Mesendoderm (in vitro differentiated cells): ENCODE data around the gene TMOD1.

Source experiments
- DNase-seq: peaks from one replicate; pipeline ENCODE4 v3.0.0; 2013
- H2AK5ac ChIP-seq: 2 replicates; pipeline ENCODE4 v1.6.1; 2013; ENCODE audit warnings: low read length, inconsistent platforms
- H2BK120ac ChIP-seq: 2 replicates; pipeline ENCODE4 v1.6.1; 2013; ENCODE audit warnings: low read depth, mild to moderate bottlenecking, low read length, moderate library complexity, mixed read lengths
- H2BK15ac ChIP-seq: replicated peaks from 2 replicates; pipeline ENCODE4 v1.6.1; 2013; ENCODE audit warnings: low read depth, mild to moderate bottlenecking, moderate library complexity
- H2BK5ac ChIP-seq: 2 replicates; pipeline ENCODE4 v1.6.1; 2013; ENCODE audit warnings: low read length, inconsistent platforms
- H3K18ac ChIP-seq: 2 replicates; pipeline ENCODE4 v1.6.1; 2013; ENCODE audit warnings: mild to moderate bottlenecking, low read length, mixed read lengths
- H3K23ac ChIP-seq: one replicate; pipeline ENCODE4 v1.6.1; 2013; ENCODE audit warnings: low read length
- H3K27ac ChIP-seq: 2 replicates; pipeline ENCODE4 v1.5.1; 2013; ENCODE audit warnings: low read depth, mild to moderate bottlenecking, inconsistent platforms, low read length, moderate library complexity
- H3K27me3 ChIP-seq: 2 replicates; pipeline ENCODE4 v1.6.1; 2013; ENCODE audit warnings: low read length, control low read depth, mild to moderate bottlenecking, inconsistent platforms; ENCODE audit not compliant: insufficient read depth, poor library complexity
- H3K36me3 ChIP-seq: 2 replicates; pipeline ENCODE4 v1.6.1; 2013; ENCODE audit warnings: low read length, inconsistent platforms; ENCODE audit not compliant: control insufficient read depth, insufficient read depth
- H3K4ac ChIP-seq: one replicate; pipeline ENCODE4 v1.6.1; 2013; ENCODE audit warnings: low read depth, mild to moderate bottlenecking, low read length, moderate library complexity
- H3K4me1 ChIP-seq: 2 replicates; pipeline ENCODE4 v1.6.1; 2013; ENCODE audit warnings: low read depth, low read length, inconsistent platforms; ENCODE audit not compliant: control insufficient read depth
- H3K4me2 ChIP-seq: 2 replicates; pipeline ENCODE4 v1.6.1; 2013; ENCODE audit warnings: low read length
- H3K4me3 ChIP-seq: 2 replicates; pipeline ENCODE4 v1.5.1; 2013; ENCODE audit warnings: mild to moderate bottlenecking, low read length
- H3K56ac ChIP-seq: one replicate; pipeline ENCODE4 v1.6.1; 2013; ENCODE audit warnings: low read length
- H3K79me1 ChIP-seq: 2 replicates; pipeline ENCODE4 v1.6.1; 2013; ENCODE audit warnings: low read length, inconsistent platforms
- H3K79me2 ChIP-seq: 2 replicates; pipeline ENCODE4 v1.6.1; 2013; ENCODE audit warnings: mild to moderate bottlenecking, low read length; ENCODE audit not compliant: control insufficient read depth, insufficient read depth
- H3K9ac ChIP-seq: 2 replicates; pipeline ENCODE4 v1.6.1; 2013; ENCODE audit warnings: low read length, inconsistent platforms
- H4K5ac ChIP-seq: one replicate; pipeline ENCODE4 v1.6.1; 2013; ENCODE audit warnings: low read length
- H4K8ac ChIP-seq: one replicate; pipeline ENCODE4 v1.6.1; 2013; ENCODE audit warnings: low read depth, mild to moderate bottlenecking, control low read depth, low read length, moderate library complexity
- WGBS: extraction: QIAGEN DNeasy Blood & Tissue Kit; methylation state at CpG from one replicate; pipeline ENCODE4 v1.1.7; 2013; ENCODE audit warnings: low lambda C conversion rate, missing lambda C conversion rate; ENCODE audit not compliant: insufficient coverage; ENCODE audit errors: extremely low coverage; 5-methylcytosine and 5-hydroxymethylcytosine counted together

TMOD1 gene

DNA sequence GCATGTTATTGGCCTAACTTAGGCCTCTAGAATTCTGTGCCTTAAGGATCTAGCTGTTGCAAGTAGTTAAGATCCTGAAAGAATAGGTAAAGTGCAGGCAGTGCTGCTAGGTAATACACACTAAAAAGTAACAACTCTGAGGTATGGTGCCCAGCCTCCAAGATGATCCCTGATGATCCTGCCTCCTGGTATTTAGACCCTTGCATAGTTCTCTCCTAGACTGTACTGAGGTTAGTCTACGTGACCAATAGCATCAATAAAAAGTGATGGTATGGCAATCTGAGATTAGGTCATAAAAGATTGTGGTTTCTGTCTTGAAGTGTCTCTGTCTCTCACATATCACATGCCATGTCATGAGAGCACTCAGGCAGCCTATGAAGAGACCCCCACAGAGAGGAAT lies 122.5 kb downstream of the TMOD1 start:
- Histone ChIP-seq H4K5ac (no peak overlapping the region), H3K79me1 (peaks cover 6% of the 10 kb centered on the region), H3K79me2 (peaks cover 6% of the 10 kb centered on the region), H4K8ac (no peak overlapping the region), H3K27me3 (no peaks in the 10 kb centered on the region), H3K9ac (no peak overlapping the region), H3K23ac (no peak overlapping the region), H3K4ac (no peak overlapping the region), H2BK120ac (no peak overlapping the region), H3K4me1 (no peaks in the 10 kb centered on the region), H2AK5ac (no peak overlapping the region), H2BK5ac (no peak overlapping the region), H2BK15ac (no peak overlapping the region), H3K36me3 (no peaks in the 10 kb centered on the region), H3K56ac (no peak overlapping the region), H3K18ac (no peak overlapping the region), H3K27ac (no peak overlapping the region), H3K4me3 (no peak overlapping the region), H3K4me2 (no peak overlapping the region)
- WGBS = no CpG with 5 or more reads among the region's 1 CpG
- DNase-seq = no peak

DNA sequence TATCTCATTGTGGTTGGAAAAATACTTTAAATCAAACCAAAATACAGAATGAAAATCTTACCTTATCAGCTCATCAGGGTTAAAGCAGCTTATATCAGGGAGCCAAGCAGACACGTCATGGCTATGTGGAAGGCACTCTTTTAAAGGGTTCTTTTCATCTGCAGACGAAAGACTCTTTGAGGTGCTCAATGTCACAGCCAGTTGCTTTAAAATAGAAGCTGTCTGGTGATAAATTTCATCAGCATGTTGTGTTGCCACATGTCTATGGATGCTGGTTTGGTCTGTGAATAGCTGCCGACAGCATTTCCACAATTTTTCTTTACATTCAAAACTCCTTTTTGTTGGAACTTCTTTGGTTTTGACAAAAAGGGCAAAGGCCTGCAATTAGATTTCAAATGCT lies 124.2 kb downstream of the TMOD1 start:
- no peak overlapping the region for H3K4me3 ChIP-seq
- H3K27ac ChIP-seq = no peak overlapping the region
- no CpG with 5 or more reads among the region's 3 CpGs for WGBS
- no peak overlapping the region for H3K56ac ChIP-seq
- H3K18ac ChIP-seq = no peak overlapping the region
- no peak for DNase-seq
- no peak overlapping the region for H4K5ac ChIP-seq
- no peaks in the 10 kb centered on the region for H3K36me3 ChIP-seq
- H3K79me1 ChIP-seq = peaks cover 11% of the 10 kb centered on the region
- H3K23ac ChIP-seq = no peak overlapping the region
- H2BK5ac ChIP-seq = no peak overlapping the region
- no peak overlapping the region for H2AK5ac ChIP-seq
- no peak overlapping the region for H3K4ac ChIP-seq
- H3K27me3 ChIP-seq = no peaks in the 10 kb centered on the region
- H3K4me1 ChIP-seq = no peaks in the 10 kb centered on the region
- H3K79me2 ChIP-seq = peaks cover 14% of the 10 kb centered on the region
- no peak overlapping the region for H2BK15ac ChIP-seq
- H3K4me2 ChIP-seq = no peak overlapping the region
- no peak overlapping the region for H3K9ac ChIP-seq
- no peak overlapping the region for H4K8ac ChIP-seq
- H2BK120ac ChIP-seq = no peak overlapping the region

DNA sequence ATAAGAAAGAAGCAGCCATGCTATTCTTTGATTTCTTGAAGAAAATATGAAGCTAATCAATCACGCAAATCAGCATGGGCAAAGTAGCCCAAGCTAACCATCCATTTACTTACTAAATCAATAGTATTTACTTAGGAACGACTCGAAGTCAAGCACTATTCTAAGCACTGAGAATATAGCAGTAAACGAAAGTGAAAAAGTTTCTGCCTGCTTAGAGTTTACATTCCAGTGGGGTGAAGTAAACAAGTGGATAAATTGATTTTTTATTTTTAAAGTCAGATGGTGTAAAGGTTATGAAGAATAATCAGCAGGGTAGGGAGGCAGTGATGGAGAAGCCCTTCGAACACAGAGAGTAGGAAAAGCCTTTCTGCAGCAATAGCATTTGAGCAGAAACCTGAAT lies 126.2 kb downstream of the TMOD1 start:
- Histone ChIP-seq H3K36me3 (no peaks in the 10 kb centered on the region), H4K5ac (no peak overlapping the region), H3K79me2 (peaks cover 26% of the 10 kb centered on the region)

DNA sequence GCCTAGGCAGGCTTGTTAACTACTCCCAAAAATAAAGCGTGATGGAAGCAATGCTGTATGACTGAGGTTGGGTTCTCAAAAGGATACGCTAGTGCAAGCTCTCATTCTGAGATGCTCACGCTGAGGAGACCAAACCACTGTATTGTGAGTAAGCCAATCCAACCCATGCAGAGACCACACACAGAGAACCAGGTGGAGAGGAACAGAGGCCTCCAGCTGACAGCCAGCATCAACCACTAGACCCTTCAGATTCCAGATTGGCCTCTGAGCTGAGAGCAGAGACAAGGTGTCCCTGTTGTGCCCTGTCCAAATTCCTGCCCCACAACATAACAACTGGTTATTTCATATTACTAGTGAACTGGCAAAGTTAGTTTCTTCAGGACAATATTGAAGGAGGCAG lies 127.2 kb downstream of the TMOD1 start:
- Histone ChIP-seq H3K9ac (no peak overlapping the region), H3K27me3 (no peaks in the 10 kb centered on the region), H3K23ac (no peak overlapping the region), H2AK5ac (no peak overlapping the region), H4K8ac (no peak overlapping the region), H3K4me3 (no peak overlapping the region), H2BK120ac (no peak overlapping the region), H3K4me2 (no peak overlapping the region), H3K4ac (no peak overlapping the region), H3K56ac (no peak overlapping the region), H3K4me1 (no peaks in the 10 kb centered on the region), H3K27ac (no peak overlapping the region), H3K18ac (no peak overlapping the region), H2BK15ac (no peak overlapping the region), H3K36me3 (no peaks in the 10 kb centered on the region), H2BK5ac (no peak overlapping the region), H3K79me2 (peaks cover 26% of the 10 kb centered on the region), H4K5ac (no peak overlapping the region), H3K79me1 (peaks cover 14% of the 10 kb centered on the region)
- DNase-seq = peak; percentile 23
- WGBS = no CpG with 5 or more reads among the region's 3 CpGs

More for the DNA sequence above, 126.2 kb downstream of the TMOD1 start:
- H3K4me3 ChIP-seq = no peak overlapping the region
- H2AK5ac ChIP-seq = no peak overlapping the region
- no peak overlapping the region for H3K9ac ChIP-seq
- no peak overlapping the region for H3K4me2 ChIP-seq
- WGBS = no CpG with 5 or more reads among the region's 5 CpGs
- H3K27me3 ChIP-seq = no peaks in the 10 kb centered on the region
- no peak overlapping the region for H4K8ac ChIP-seq
- H3K79me1 ChIP-seq = peaks cover 14% of the 10 kb centered on the region
- H3K23ac ChIP-seq = no peak overlapping the region
- H2BK120ac ChIP-seq = no peak overlapping the region
- no peak overlapping the region for H2BK15ac ChIP-seq
- H3K18ac ChIP-seq = no peak overlapping the region
- no peak overlapping the region for H3K4ac ChIP-seq
- no peak for DNase-seq
- H3K56ac ChIP-seq = no peak overlapping the region
- H2BK5ac ChIP-seq = no peak overlapping the region
- no peak overlapping the region for H3K27ac ChIP-seq
- no peaks in the 10 kb centered on the region for H3K4me1 ChIP-seq

DNA sequence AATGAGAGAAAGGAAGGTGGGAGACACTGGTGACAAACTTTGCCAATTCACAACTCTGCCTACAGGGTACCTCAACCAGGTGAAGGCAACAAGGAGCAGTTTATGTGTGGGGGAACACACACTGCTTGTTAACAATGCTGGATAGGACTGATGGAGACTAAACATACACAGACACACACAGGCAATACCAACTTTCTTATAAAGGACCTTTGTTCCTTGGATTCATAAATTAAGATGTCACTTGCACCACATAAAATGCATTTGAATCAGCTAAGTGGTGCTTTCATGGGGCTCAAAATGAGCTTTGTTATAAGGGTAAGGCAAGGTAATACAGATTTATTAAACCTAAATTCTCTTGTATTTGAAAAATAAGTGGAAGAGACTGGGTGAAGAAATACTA lies 127.7 kb downstream of the TMOD1 start:
- Histone ChIP-seq H4K5ac (no peak overlapping the region), H2BK15ac (no peak overlapping the region), H3K56ac (no peak overlapping the region), H3K4me2 (no peak overlapping the region), H3K18ac (no peak overlapping the region), H3K27me3 (no peaks in the 10 kb centered on the region), H3K4me3 (no peak overlapping the region), H2BK5ac (no peak overlapping the region), H3K23ac (no peak overlapping the region), H3K36me3 (no peaks in the 10 kb centered on the region), H3K4me1 (no peaks in the 10 kb centered on the region), H3K27ac (no peak overlapping the region), H3K9ac (no peak overlapping the region), H3K79me1 (peaks cover 14% of the 10 kb centered on the region), H2BK120ac (no peak overlapping the region), H3K4ac (no peak overlapping the region), H4K8ac (no peak overlapping the region), H2AK5ac (no peak overlapping the region), H3K79me2 (peaks cover 28% of the 10 kb centered on the region)
- peak; percentile 44 for DNase-seq

DNA sequence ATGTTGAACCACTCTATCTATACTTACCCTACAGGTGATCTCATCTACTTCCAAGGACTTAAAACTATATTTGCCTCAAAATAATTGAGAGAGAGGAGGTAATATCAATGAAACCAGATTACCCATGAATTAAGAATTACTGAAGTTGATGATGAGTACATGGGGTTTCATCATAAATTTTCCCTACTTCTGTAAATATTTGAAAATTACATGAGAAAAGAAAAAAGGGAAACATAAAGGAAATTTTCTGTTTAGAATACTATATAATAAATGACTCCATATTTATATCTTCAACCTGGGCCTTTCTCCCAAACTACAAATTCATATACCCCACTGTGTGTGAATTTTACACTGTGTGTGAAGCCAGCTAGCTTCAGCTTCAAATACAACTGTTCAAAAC lies 129.1 kb downstream of the TMOD1 start:
- Histone ChIP-seq H3K27me3 (no peaks in the 10 kb centered on the region), H3K18ac (no peak overlapping the region), H3K79me2 (peaks cover 43% of the 10 kb centered on the region), H3K4me2 (no peak overlapping the region), H3K4me1 (no peaks in the 10 kb centered on the region), H3K79me1 (peaks cover 14% of the 10 kb centered on the region), H3K4ac (no peak overlapping the region), H3K56ac (no peak overlapping the region), H4K5ac (no peak overlapping the region), H4K8ac (no peak overlapping the region), H2BK120ac (no peak overlapping the region), H3K23ac (no peak overlapping the region), H2BK5ac (no peak overlapping the region), H3K9ac (no peak overlapping the region), H3K4me3 (no peak overlapping the region), H3K36me3 (no peaks in the 10 kb centered on the region), H2AK5ac (no peak overlapping the region), H3K27ac (no peak overlapping the region), H2BK15ac (no peak overlapping the region)
- no peak for DNase-seq
